B cell (primary cell): ENCODE data around the gene CAPNS1. TPM values are rescaled to one million over a fixed set of nuclear protein-coding genes. Genes with fewer than 3 reads are reported as not detected.
A peak's percentile ranks its signal among the peaks of the same experiment; 100 is the strongest.

Experiments used
- ATAC-seq: fragments of 200-7000 bp; cut with Tn5 transposase; one replicate; pipeline ENCODE4 v1.10.0; 2021; ENCODE audit warnings: low read depth, mild to moderate bottlenecking, moderate number of reproducible peaks, moderate library complexity
- CTCF ChIA-PET: fragments of 350-600 bp; sonication (Branson Sonifier 250); formaldehyde crosslinking; loops from one replicate; lab custom pipeline; 2021; ENCODE audit warnings: antibody characterized with exemption, inconsistent platforms; lab: Charles Lee
- POLR2A ChIA-PET: fragments of 350-600 bp; sonication (Branson Sonifier 250); formaldehyde crosslinking; loops from one replicate; lab custom pipeline; 2021; ENCODE audit warnings: antibody characterized with exemption; lab: Charles Lee
- DNase-seq: peaks from one replicate; pipeline ENCODE4 v3.0.0; 2013
- H2AFZ ChIP-seq: 2 replicates; pipeline ENCODE4 v1.6.1; 2012; ENCODE audit warnings: mild to moderate bottlenecking, low read depth, low read length; ENCODE audit not compliant: insufficient read depth, poor library complexity, severe bottlenecking
- H3K27ac ChIP-seq, 2 donors: 1 replicate in 1 of 2; 2 replicates in 1 of 2; pipeline ENCODE4 v1.5.1; 2012 to 2013; ENCODE audit warnings: low read length in 2 of 2, mild to moderate bottlenecking in 2 of 2, moderate library complexity in 1 of 2
- H3K27me3 ChIP-seq, 4 experiments: fragments of 200-600 bp in 1 of 4; sonication (generic) in 1 of 4; replicated peaks in 1 of 4; 1 replicate in 2 of 4; 2 replicates in 2 of 4; pipeline versions ENCODE4 v1.6.1 to v1.7.0; 2013 to 2016; ENCODE audit warnings: low read length in 3 of 4, mild to moderate bottlenecking in 2 of 4, mixed read lengths in 1 of 4, moderate library complexity in 1 of 4; ENCODE audit not compliant: insufficient read depth in 4 of 4, control insufficient read depth in 3 of 4; ENCODE audit errors: control extremely low read depth in 1 of 4
- H3K36me3 ChIP-seq, 2 experiments: replicated peaks in 1 of 2; 1 replicate in 1 of 2; 2 replicates in 1 of 2; pipeline versions ENCODE4 v1.6.1 to v1.7.1; 2013; ENCODE audit warnings: low read length in 1 of 2; ENCODE audit not compliant: insufficient read depth in 2 of 2, control insufficient read depth in 1 of 2; ENCODE audit errors: control extremely low read depth in 1 of 2, extremely low read depth in 1 of 2
- H3K4me1 ChIP-seq, 2 donors: fragments of 200-600 bp in 1 of 2; sonication (generic) in 1 of 2; 1 replicate in 1 of 2; 2 replicates in 1 of 2; pipeline versions ENCODE4 v1.5.1 to v1.6.1; 2013 to 2017; ENCODE audit warnings: low read length in 2 of 2; ENCODE audit not compliant: control insufficient read depth in 2 of 2, insufficient read depth in 2 of 2
- H3K4me2 ChIP-seq: replicated peaks from 2 replicates; pipeline ENCODE3; 2012; ENCODE audit warnings: mild to moderate bottlenecking, low read depth, low read length; ENCODE audit not compliant: poor library complexity, severe bottlenecking
- H3K4me3 ChIP-seq, 5 experiments: fragments of 200-600 bp in 1 of 5; sonication (generic) in 1 of 5; 1 replicate in 3 of 5; 2 replicates in 2 of 5; pipeline versions ENCODE4 v1.5.1 to v1.7.0; 2011 to 2016; ENCODE audit warnings: low read length in 4 of 5, mild to moderate bottlenecking in 4 of 5, low read depth in 2 of 5, control low read depth in 1 of 5, moderate library complexity in 1 of 5; ENCODE audit not compliant: insufficient read depth in 1 of 5; ENCODE audit errors: control extremely low read depth in 1 of 5, extremely low read depth in 1 of 5
- H3K79me2 ChIP-seq: fragments of 200-600 bp; sonication (generic); one replicate; pipeline ENCODE4 v1.6.0; 2016; ENCODE audit warnings: low read length; ENCODE audit not compliant: control insufficient read depth, insufficient read depth
- H3K9ac ChIP-seq: fragments of 200-600 bp; sonication (generic); 2 replicates; pipeline ENCODE4 v1.6.1; 2017; ENCODE audit warnings: mild to moderate bottlenecking, low read length, moderate library complexity
- H3K9me3 ChIP-seq, 3 donors: one replicate each; pipeline versions ENCODE4 v1.6.1 to v1.7.1; 2013; ENCODE audit warnings: low read length in 2 of 3; ENCODE audit not compliant: control insufficient read depth in 2 of 3, insufficient read depth in 1 of 3; ENCODE audit errors: control extremely low read depth in 1 of 3
- H4K20me1 ChIP-seq: 2 replicates; pipeline ENCODE4 v1.6.0; 2012; ENCODE audit warnings: mild to moderate bottlenecking, low read length; ENCODE audit not compliant: insufficient read depth, control insufficient read depth, poor library complexity, severe bottlenecking
- H3K27ac Mint-ChIP-seq: one replicate; pipeline ENCODE4 v1.8.0; 2021; ENCODE audit warnings: mixed read lengths
- H3K27me3 Mint-ChIP-seq: one replicate; pipeline ENCODE4 v1.8.0; 2021; ENCODE audit warnings: mixed read lengths
- H3K4me1 Mint-ChIP-seq: one replicate; pipeline ENCODE4 v1.8.0; 2021; ENCODE audit warnings: mixed read lengths
- H3K4me3 Mint-ChIP-seq: one replicate; pipeline ENCODE4 v1.8.0; 2021; ENCODE audit warnings: mixed read lengths
- H3K9me3 Mint-ChIP-seq: one replicate; pipeline ENCODE4 v1.8.0; 2022; ENCODE audit warnings: mixed read lengths; ENCODE audit not compliant: insufficient read depth
- CTCF ChIP-seq: fragments of 200-600 bp; IDR thresholded peaks from one replicate; pipeline ENCODE4 v1.8.0; 2022; ENCODE audit warnings: antibody characterized with exemption, mild to moderate bottlenecking
- EZH2 ChIP-seq: IDR thresholded peaks from 2 replicates; pipeline ENCODE4 v1.6.1; 2012; ENCODE audit warnings: borderline replicate concordance, low read depth, mild to moderate bottlenecking, moderate library complexity, low read length; ENCODE audit not compliant: insufficient read depth, poor library complexity, severe bottlenecking
- WGBS: methylation state at CpG from one replicate; pipeline ENCODE4 v1.1.5; 2013; ENCODE audit warnings: missing lambda C conversion rate; ENCODE audit not compliant: insufficient coverage; 5-methylcytosine and 5-hydroxymethylcytosine counted together
- intact Hi-C: fragments of 100-400 bp; cut with micrococcal nuclease; formaldehyde crosslinking; loops from one replicate; pipeline ENCODE4 v1.10.0; 2022
- polyA plus RNA-seq: library from polyadenylated mRNA; depleted of rRNA; stranded (reverse); fragments of >200 nt; gene quantifications from 2 replicates; pipeline ENCODE4 v1.2.3, GENCODE V29; 2012
- total RNA-seq, 2 donors: library from RNA; stranded (reverse); fragments of 120-200 nt in 1 of 2; gene quantifications; 1 replicate in 1 of 2; 2 replicates in 1 of 2; pipeline versions ENCODE4 v1.2.3 to v1.2.4, GENCODE V29; 2013 to 2022

CAPNS1 gene
- total and polyA plus RNA-seq, 2 donors (not counting 1 experiment from before 2014, with no cell fraction given): 272 to 294 TPM

GRCh38 chr19:36114721-36115452 is 25.0 kb upstream of the CAPNS1 start, which contains the start of gene POLR2I:
Gene POLR2I, minus strand, starts transcription at chr19:36114875. Its CDS starts 19 bp downstream, at chr19:36114856.
- Mint-ChIP-seq H3K27me3 (no peaks in the 10 kb centered on the region), H3K4me1 (peaks cover 40% of the 10 kb centered on the region), H3K9me3 (no peaks in the 10 kb centered on the region), H3K27ac (peak within 1 kb of the TSS; percentile 99), H3K4me3 (peak within 1 kb of the TSS; percentile 95)
- Histone ChIP-seq H4K20me1 (peaks cover 12% of the 10 kb centered on the region), H3K79me2 (peaks cover 53% of the 10 kb centered on the region), H3K36me3 (peaks cover 0 to 30% of the 10 kb centered on the region in 2 experiments), H2AFZ (peak within 1 kb of the TSS; percentile 84), H3K9ac (peak within 1 kb of the TSS; percentile 73), H3K4me1 (peaks cover 16 to 23% of the 10 kb centered on the region in 2 donors), H3K4me2 (peak within 1 kb of the TSS; percentile 80), H3K9me3 (peaks cover 0 to 6% (median 0%) of the 10 kb centered on the region in 3 donors), H3K27ac (peak within 1 kb of the TSS; percentile 84 to 90), H3K27me3 (no peaks in the 10 kb centered on the region), H3K4me3 (peak within 1 kb of the TSS; percentile 76 to 91 (median 79))
- under 1% methylated on average over 60 of the region's 60 CpGs for WGBS
- TF ChIP-seq EZH2 (no peak), CTCF (no peak)
- ChIA-PET CTCF (interaction anchor here (0.5 to 5.6 kb wide), 4 partner anchors 12 to 263 kb away, joined by 3 to 42 read pairs (median 4); partner anchors contain the start of genes THAP8, ZNF146 and ZNF565), POLR2A (interaction anchor here (0.6 to 3.4 kb wide), 10 partner anchors 14 to 1352 kb away, joined by 3 to 22 read pairs (median 4); partner anchors contain the start of genes ALKBH6, CAPNS1, SDHAF1 and THAP8)
- intact Hi-C loops: loop anchor here (1.0 to 10.0 kb wide), 10 partner anchors 12 to 470 kb away; partner anchors contain the start of genes ALKBH6, COX6B1, ETV2 and PROSER3
- peak; percentile 87 for ATAC-seq
- peak; percentile 100 for DNase-seq
